NK-92 (cell line): ENCODE measurements around the gene JUN.
"Not testable (repeated sequence)": the region's sequence is repeated elsewhere in the genome, so short reads cannot be mapped to it uniquely, and the experiment has no call there.

Source experiments
- DNase-seq: peaks from one replicate; lab custom pipeline; 2025; ENCODE audit not compliant: unreplicated experiment; lab: John Stamatoyannopoulos, UW

The JUN gene

GRCh38 chr1:58809325-58810010 is 25.6 kb upstream of the JUN start:
- DNase-seq = no peak

- DNase-seq = no peak
Measured at GRCh38 chr1:58808077-58808476, 24.2 kb upstream of the JUN start.

GRCh38 chr1:58805716-58806571 is 22.1 kb upstream of the JUN start:
- DNase-seq = no peak

GRCh38 chr1:58804853-58805565 is 21.2 kb upstream of the JUN start:
- DNase-seq = no peak

GRCh38 chr1:58803858-58804257 is 20.0 kb upstream of the JUN start:
- no peak for DNase-seq

- DNase-seq = no peak
Measured at GRCh38 chr1:58802640-58803399, 19.0 kb upstream of the JUN start.

GRCh38 chr1:58801286-58801685 is 17.4 kb upstream of the JUN start:
- not testable (repeated sequence) for DNase-seq

- no peak for DNase-seq
Measured at GRCh38 chr1:58799650-58800049, 15.8 kb upstream of the JUN start.

- no peak for DNase-seq
Measured at GRCh38 chr1:58798910-58799442, 15.1 kb upstream of the JUN start.

GRCh38 chr1:58796416-58796815 is 12.6 kb upstream of the JUN start:
- no peak for DNase-seq

- no peak for DNase-seq
Measured at GRCh38 chr1:58794585-58794984, 10.7 kb upstream of the JUN start.

- no peak for DNase-seq
Measured at GRCh38 chr1:58792846-58793245, 9.0 kb upstream of the JUN start.

GRCh38 chr1:58791106-58791505 is 7.3 kb upstream of the JUN start:
- no peak for DNase-seq

- no peak for DNase-seq
Measured at GRCh38 chr1:58789996-58790660, 6.3 kb upstream of the JUN start.

GRCh38 chr1:58789322-58789856 is 5.5 kb upstream of the JUN start:
- no peak for DNase-seq

- no peak for DNase-seq
Measured at GRCh38 chr1:58788259-58788658, 4.4 kb upstream of the JUN start.

GRCh38 chr1:58786927-58787245 is 3.0 kb upstream of the JUN start:
- no peak for DNase-seq

GRCh38 chr1:58786184-58786926 is 2.5 kb upstream of the JUN start:
- no peak for DNase-seq

GRCh38 chr1:58785442-58786058 is 1.7 kb upstream of the JUN start:
- no peak for DNase-seq
